HG02884 (cell line): ENCODE results near the gene PIK3C2B.

Experiments
- ATAC-seq: cut with Tn5 transposase; IDR thresholded peaks from one replicate; pipeline ENCODE4 v1.9.1; 2021; ENCODE audit warnings: mild to moderate bottlenecking, moderate library complexity; ENCODE audit not compliant: unreplicated experiment

PIK3C2B gene

DNA sequence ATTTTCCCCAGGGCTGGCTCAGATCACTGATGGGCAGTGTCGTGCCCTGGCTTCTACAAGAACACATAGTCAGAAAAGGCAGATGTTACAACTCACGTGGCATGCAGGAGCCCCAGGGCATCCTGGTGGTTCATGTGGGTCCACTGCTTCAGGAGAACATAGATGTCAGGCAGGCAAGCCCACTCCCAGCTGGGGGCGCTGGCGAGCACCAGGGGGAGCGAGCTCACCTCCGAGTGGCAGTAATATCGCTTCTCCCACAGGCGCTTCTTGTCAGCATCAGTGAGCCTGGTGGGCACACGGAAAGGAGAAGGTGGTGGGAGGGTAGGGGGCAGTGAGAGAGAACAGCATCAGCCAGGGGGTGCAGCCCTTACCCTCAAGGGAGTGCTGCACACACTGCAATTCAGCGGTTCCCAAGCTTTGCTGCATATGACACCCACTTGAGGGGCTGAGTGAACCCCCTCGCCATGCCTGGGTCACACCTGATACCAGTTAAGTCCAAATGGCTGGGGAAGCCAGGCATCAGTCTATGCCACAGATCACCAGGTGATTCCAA is 48.7 kb downstream of the PIK3C2B start:
- ATAC-seq, result no peak
